Measurements from ENCODE around the gene PIGL. TPM values are rescaled to one million over a fixed set of nuclear protein-coding genes. Genes with fewer than 3 reads are reported as not detected.

The PIGL gene
- total RNA-seq, 1 experiment from 2014 or later = 16.0 TPM

DNA sequence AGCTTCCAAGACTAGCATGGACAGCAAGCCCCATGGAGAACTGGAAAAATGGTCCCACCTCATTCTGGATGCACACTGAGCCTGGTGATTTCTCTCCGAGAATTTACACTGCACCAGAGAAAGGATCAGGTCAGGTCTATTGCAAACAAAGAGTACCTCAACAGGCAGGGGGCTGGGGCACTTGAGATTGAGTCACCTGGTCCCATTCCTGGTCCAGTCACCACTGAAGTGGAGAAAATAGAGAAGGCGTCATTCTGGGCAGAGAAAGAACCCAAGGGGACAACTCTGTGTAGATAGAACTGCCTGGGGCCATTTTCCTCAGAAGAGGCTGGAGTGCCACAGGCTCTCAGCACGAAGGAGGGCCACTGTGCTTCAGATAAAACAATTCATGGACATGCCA is 97.8 kb downstream of the PIGL start:
- no peaks in the 10 kb centered on the region for H3K9me3 Mint-ChIP-seq (ENCODE audit: low read depth, unreplicated experiment)
- no peak overlapping the region for H3K27ac Mint-ChIP-seq (ENCODE audit: unreplicated experiment)
- no peaks in the 10 kb centered on the region for H3K4me1 Mint-ChIP-seq (ENCODE audit: low read depth, unreplicated experiment)
- no TSS peak for BruUV-seq (replicated peaks)
- H3K36me3 Mint-ChIP-seq (ENCODE audit: insufficient read depth, unreplicated experiment) = no peaks in the 10 kb centered on the region
- CTCF ChIA-PET = interaction anchor here (0.6 kb wide), 1 partner anchor 248 kb away, joined by 4 read pairs; no protein-coding TSS in a partner anchor
- DNase-seq = no peak
- H3K4me3 Mint-ChIP-seq (ENCODE audit: low read depth, unreplicated experiment) = no peak overlapping the region
- no peaks in the 10 kb centered on the region for H3K27me3 Mint-ChIP-seq (ENCODE audit: unreplicated experiment)
- TF ChIP-seq, protein P1, sequence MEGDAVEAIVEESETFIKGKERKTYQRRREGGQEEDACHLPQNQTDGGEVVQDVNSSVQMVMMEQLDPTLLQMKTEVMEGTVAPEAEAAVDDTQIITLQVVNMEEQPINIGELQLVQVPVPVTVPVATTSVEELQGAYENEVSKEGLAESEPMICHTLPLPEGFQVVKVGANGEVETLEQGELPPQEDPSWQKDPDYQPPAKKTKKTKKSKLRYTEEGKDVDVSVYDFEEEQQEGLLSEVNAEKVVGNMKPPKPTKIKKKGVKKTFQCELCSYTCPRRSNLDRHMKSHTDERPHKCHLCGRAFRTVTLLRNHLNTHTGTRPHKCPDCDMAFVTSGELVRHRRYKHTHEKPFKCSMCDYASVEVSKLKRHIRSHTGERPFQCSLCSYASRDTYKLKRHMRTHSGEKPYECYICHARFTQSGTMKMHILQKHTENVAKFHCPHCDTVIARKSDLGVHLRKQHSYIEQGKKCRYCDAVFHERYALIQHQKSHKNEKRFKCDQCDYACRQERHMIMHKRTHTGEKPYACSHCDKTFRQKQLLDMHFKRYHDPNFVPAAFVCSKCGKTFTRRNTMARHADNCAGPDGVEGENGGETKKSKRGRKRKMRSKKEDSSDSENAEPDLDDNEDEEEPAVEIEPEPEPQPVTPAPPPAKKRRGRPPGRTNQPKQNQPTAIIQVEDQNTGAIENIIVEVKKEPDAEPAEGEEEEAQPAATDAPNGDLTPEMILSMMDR (IDR thresholded peaks at IDR 0.05; ENCODE audit: unreplicated experiment) = no peak
- intact Hi-C loops (cut with micrococcal nuclease; ENCODE audit: unreplicated experiment) = no loop called here

DNA sequence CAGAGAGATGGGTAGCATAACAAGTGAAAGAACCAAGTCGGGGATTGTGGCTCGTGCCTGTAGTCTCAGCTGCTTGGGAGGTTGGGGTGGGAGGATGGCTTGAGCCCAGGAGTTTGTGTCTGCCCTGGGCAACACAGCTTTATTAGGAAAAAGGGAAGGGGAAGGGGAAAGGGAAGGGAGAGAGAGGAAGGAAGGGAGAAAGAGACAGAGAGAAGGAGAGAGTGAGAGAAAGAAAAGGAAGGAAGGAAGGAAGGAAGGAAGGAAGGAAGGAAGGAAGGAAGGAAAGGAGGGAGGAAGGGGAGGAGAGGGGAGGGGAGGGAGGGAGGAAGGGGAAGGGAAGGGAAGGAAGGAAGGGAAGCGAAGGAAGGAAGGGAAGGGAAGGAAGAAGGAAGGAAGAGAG is 103.0 kb downstream of the PIGL start:
- no peaks in the 10 kb centered on the region for H3K4me1 Mint-ChIP-seq (ENCODE audit: low read depth, unreplicated experiment)
- TF ChIP-seq, protein P1 (IDR thresholded peaks at IDR 0.05; ENCODE audit: unreplicated experiment) = no peak
- no peaks in the 10 kb centered on the region for H3K27me3 Mint-ChIP-seq (ENCODE audit: unreplicated experiment)
- H3K36me3 Mint-ChIP-seq (ENCODE audit: insufficient read depth, unreplicated experiment) = no peaks in the 10 kb centered on the region
- H3K27ac Mint-ChIP-seq (ENCODE audit: unreplicated experiment) = no peak overlapping the region
- BruUV-seq (replicated peaks) = no TSS peak
- intact Hi-C loops (cut with micrococcal nuclease; ENCODE audit: unreplicated experiment) = no loop called here
- DNase-seq = no peak
- H3K4me3 Mint-ChIP-seq (ENCODE audit: low read depth, unreplicated experiment) = no peak overlapping the region
- CTCF ChIA-PET = interaction anchor here (0.6 to 0.7 kb wide), 2 partner anchors 33 to 273 kb away, joined by 4 to 15 read pairs; no protein-coding TSS in a partner anchor
- no peaks in the 10 kb centered on the region for H3K9me3 Mint-ChIP-seq (ENCODE audit: low read depth, unreplicated experiment)

DNA sequence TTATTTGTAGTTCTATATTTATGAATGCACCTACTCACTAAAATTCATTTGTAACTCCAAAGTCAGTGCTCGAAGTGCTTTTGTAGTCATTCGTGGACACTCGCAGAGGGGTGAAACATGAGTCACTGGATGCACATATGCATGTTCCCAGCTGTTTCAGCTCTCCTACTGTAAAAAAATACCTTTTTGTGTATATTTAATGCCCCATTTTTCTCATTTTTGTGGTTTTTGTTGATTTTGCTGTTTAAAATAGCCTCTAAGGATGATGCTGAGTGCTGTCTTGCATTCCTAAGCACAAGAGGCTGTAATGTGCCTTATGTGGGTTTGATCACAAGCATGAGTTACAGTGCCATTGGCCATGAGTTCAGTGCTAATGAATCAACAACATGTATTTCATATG is 105.6 kb downstream of the PIGL start:
- CTCF ChIA-PET = interaction anchor here (0.7 kb wide), 1 partner anchor 10 kb away, joined by 6 read pairs; no protein-coding TSS in a partner anchor
- no TSS peak for BruUV-seq (replicated peaks)
- Mint-ChIP-seq H3K27me3 (ENCODE audit: unreplicated experiment) (no peaks in the 10 kb centered on the region), H3K27ac (ENCODE audit: unreplicated experiment) (no peak overlapping the region), H3K4me3 (ENCODE audit: low read depth, unreplicated experiment) (no peak overlapping the region), H3K4me1 (ENCODE audit: low read depth, unreplicated experiment) (no peaks in the 10 kb centered on the region), H3K9me3 (ENCODE audit: low read depth, unreplicated experiment) (no peaks in the 10 kb centered on the region), H3K36me3 (ENCODE audit: insufficient read depth, unreplicated experiment) (no peaks in the 10 kb centered on the region)
- TF ChIP-seq, protein P1 (IDR thresholded peaks at IDR 0.05; ENCODE audit: unreplicated experiment) = no peak
- no peak for DNase-seq
- intact Hi-C loops (cut with micrococcal nuclease; ENCODE audit: unreplicated experiment) = no loop called here

DNA sequence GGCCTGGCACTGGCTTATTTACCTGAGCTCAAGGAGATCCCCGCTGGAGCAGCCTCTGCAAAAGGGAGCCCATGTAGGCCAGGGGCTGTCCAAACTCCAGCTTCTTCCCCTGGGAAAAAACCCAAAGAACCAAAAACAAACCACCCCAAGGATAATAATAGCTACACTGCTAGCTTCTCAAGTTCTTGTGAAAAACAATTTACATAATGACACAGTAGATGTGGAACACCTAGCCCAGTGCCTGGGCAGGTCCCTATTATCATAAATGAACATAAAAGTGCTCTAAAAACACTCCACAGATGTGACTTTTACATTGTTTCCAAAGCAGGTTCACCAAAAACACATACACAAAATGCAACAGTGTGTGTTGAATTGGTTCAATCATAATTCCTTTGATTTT is 109.0 kb downstream of the PIGL start:
- Mint-ChIP-seq H3K27me3 (ENCODE audit: unreplicated experiment) (no peaks in the 10 kb centered on the region), H3K27ac (ENCODE audit: unreplicated experiment) (no peak overlapping the region), H3K9me3 (ENCODE audit: low read depth, unreplicated experiment) (no peaks in the 10 kb centered on the region), H3K4me3 (ENCODE audit: low read depth, unreplicated experiment) (no peak overlapping the region), H3K36me3 (ENCODE audit: insufficient read depth, unreplicated experiment) (no peaks in the 10 kb centered on the region), H3K4me1 (ENCODE audit: low read depth, unreplicated experiment) (peaks cover 14% of the 10 kb centered on the region)
- intact Hi-C loops (cut with micrococcal nuclease; ENCODE audit: unreplicated experiment) = no loop called here
- no peak for DNase-seq
- BruUV-seq (replicated peaks) = no TSS peak
- CTCF ChIA-PET = interaction anchor here (0.8 to 1.0 kb wide), 2 partner anchors 11 to 102 kb away, joined by 3 to 4 read pairs; no protein-coding TSS in a partner anchor
- TF ChIP-seq, protein P1 (IDR thresholded peaks at IDR 0.05; ENCODE audit: unreplicated experiment) = no peak

Data from Calu3 (cell line).